Astrocyte of the cerebellum (primary cell): ENCODE data around the gene LMNTD2.

ENCODE experiments used
- DNase-seq: peaks from one replicate; pipeline ENCODE4 v3.0.0-alpha.2; 2011; ENCODE audit warnings: low read depth
- H3K4me3 ChIP-seq: 2 replicates; pipeline ENCODE4 v1.5.1; 2011; ENCODE audit warnings: mild to moderate bottlenecking, low read depth, low read length, moderate library complexity
- in situ Hi-C: cut with HindIII; loops from 2 replicates; pipeline ENCODE4 v1.10.0; 2017; ENCODE audit warnings: low sequenced_read_pairs
- TF ChIP-seq, protein P1 (sequence below): IDR thresholded peaks from 2 replicates; pipeline ENCODE4 v1.5.1; 2012; ENCODE audit warnings: low read length, low read depth, moderate library complexity, mild to moderate bottlenecking; ENCODE audit errors: missing control alignments

LMNTD2 gene

DNA sequence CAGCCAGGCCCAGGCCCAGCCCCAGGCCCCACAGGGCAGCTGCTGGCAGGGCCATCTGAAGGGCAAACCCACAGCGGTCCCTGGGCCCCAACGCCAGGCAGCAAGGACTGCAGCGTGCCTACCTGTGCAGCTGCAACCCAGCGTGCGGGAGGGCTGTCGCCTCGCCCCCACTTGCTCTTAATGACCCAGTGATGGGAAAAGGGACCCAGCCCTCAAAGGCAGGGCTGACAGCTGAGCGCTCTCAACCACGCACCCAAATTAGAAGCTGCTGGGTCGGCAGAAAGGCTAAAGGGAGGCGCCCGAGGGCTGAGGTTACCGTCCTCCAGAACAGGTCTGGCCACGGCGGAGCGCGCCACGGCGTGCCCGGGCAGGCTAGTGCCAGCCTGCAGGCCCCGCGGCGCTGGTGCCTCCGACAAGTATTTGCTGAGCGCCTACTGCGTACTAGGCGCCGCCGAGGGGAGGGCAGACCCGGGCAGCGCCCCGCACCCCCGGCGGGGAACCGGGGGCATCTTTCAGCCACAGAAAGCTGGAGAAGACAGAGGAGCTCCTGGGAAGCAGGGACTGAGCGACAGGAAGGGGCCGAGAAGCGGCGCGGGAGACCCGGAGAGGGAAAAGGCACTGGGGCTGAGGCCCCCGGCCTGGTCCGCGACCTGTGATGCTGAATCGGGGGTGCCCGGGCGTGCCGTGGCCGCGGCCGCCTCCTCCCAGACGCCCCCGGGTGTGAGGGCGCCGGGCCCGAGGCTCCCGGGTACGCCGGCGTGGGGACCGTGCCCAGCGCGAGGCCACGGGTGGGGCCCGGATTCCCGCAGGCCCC, 25.9 kb downstream of the LMNTD2 start:
- DNase-seq: no peak
- in situ Hi-C loops: no loop called here
- peak overlapping the region; percentile 79 for H3K4me3 ChIP-seq
- TF ChIP-seq, protein P1, sequence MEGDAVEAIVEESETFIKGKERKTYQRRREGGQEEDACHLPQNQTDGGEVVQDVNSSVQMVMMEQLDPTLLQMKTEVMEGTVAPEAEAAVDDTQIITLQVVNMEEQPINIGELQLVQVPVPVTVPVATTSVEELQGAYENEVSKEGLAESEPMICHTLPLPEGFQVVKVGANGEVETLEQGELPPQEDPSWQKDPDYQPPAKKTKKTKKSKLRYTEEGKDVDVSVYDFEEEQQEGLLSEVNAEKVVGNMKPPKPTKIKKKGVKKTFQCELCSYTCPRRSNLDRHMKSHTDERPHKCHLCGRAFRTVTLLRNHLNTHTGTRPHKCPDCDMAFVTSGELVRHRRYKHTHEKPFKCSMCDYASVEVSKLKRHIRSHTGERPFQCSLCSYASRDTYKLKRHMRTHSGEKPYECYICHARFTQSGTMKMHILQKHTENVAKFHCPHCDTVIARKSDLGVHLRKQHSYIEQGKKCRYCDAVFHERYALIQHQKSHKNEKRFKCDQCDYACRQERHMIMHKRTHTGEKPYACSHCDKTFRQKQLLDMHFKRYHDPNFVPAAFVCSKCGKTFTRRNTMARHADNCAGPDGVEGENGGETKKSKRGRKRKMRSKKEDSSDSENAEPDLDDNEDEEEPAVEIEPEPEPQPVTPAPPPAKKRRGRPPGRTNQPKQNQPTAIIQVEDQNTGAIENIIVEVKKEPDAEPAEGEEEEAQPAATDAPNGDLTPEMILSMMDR: no peak

DNA sequence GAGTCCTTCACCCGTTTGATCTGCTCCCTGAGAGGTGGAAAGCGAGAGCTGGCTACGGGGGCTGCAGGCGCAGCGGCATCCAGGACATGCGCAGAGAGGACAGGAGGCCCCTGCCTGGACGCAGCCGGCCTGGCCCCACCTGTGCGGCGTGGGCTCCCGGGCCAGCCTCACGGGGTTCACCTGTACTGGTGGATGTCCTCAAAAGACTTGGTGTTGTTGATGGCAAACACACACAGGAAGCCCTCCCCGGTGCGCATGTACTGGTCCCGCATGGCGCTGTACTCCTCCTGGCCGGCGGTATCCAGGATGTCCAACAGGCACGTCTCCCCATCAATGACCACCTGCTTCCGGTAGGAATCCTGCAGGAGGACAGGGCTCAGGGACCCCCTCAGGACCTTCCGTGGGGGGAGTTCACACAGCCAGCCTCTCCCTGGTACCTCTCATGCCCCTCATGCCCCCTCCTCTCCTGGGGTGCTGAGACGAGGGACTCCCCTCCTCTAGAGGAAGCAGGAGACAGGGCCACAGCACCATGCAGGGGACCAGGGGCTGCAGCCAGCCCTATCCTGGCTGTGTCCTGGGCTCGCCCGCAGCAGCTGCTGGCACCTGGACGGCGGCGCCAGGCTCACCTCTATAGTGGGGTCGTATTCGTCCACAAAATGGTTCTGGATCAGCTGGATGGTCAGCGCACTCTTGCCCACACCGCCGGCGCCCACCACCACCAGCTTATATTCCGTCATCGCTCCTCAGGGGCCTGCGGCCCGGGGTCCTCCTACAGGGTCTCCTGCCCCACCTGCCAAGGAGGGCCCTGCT, 26.7 kb downstream of the LMNTD2 start:
- in situ Hi-C loops: no loop called here
- TF ChIP-seq, protein P1: no peak
- no peak for DNase-seq
- peak overlapping the region; percentile 79 for H3K4me3 ChIP-seq

GRCh38 chr11:532986-533585, 27.5 kb downstream of the LMNTD2 start:
- TF ChIP-seq, protein P1: no peak
- no peak for DNase-seq
- no peak overlapping the region for H3K4me3 ChIP-seq

DNA sequence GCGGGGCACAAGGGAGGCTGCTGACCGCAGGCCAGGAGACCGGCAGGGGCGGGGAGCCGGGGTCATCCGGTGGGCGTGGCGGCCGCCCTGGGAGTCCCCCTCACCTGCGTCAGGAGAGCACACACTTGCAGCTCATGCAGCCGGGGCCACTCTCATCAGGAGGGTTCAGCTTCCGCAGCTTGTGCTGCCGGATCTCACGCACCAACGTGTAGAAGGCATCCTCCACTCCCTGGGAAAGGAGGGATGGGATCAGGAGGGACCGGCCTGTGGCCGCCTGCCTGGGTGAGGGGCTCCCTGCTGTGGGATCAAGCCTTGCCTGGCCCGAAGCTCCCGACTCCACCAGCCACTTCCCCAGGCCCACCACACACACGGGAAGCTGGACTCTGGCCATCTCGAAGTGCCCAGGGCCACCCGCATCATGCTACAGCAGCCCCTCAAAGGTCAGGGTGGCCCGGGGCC, 28.0 kb downstream of the LMNTD2 start:
- TF ChIP-seq, protein P1: no peak

More at GRCh38 chr11:532986-533585, 27.5 kb downstream of the LMNTD2 start:
- in situ Hi-C loops: no loop called here

GRCh38 chr11:531919-532526, 28.5 kb downstream of the LMNTD2 start:
- DNase-seq: no peak
- in situ Hi-C loops: no loop called here
- TF ChIP-seq, protein P1: no peak
- no peak overlapping the region for H3K4me3 ChIP-seq

More for the DNA sequence above, 28.0 kb downstream of the LMNTD2 start:
- no peak overlapping the region for H3K4me3 ChIP-seq
- in situ Hi-C loops: no loop called here
- no peak for DNase-seq
